Measurements from ENCODE around the gene TMEM187.

DNA sequence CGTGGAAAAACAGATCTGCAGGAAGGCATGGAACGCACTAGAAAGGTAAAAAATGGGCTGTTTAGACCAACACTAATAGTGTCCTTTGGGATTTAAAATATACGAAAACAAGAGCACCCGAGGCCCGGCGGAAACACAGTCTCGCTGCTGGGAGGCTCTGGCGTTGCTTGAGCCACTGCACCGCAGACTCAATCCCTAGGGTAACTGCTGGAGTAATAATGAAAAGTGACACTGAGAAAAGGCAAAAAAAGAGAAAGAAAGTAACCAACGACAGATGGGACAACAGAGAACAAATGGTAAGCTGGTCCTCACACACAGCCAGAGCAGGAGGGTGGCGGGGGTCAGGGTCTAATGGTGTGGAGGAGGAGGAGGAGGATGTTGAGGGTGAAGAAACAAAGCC, 31.8 kb downstream of the TMEM187 start:
- TF ChIP-seq EZH2 (IDR thresholded peaks at IDR 0.05) (no peak), POLR2AphosphoS5 (IDR thresholded peaks at IDR 0.05; ENCODE audit: borderline replicate concordance, low read depth, low read length) (no peak), FOXP2 (optimal IDR thresholded peaks at IDR 0.05; ENCODE audit: control extremely low read depth, extremely low read length, insufficient read depth) (no peak)

Measured in SK-N-MC (cell line).